Liver (tissue), 9 donors: ENCODE results near the gene CEACAM6. TPM values are rescaled to one million over a fixed set of nuclear protein-coding genes. Genes with fewer than 3 reads are reported as not detected.
"Not testable (repeated sequence)": the region's sequence is repeated elsewhere in the genome, so short reads cannot be mapped to it uniquely, and the experiment has no call there.

Experiments
- DNase-seq: peaks from one replicate; pipeline ENCODE4 v3.0.0-alpha.2; 2017; ENCODE audit warnings: low spot score
- H3K27ac ChIP-seq, 2 donors: one replicate each; pipeline ENCODE4 v1.7.0; 2013; ENCODE audit warnings: inconsistent platforms in 2 of 2, low read length in 2 of 2, control low read depth in 1 of 2, low read depth in 1 of 2, mild to moderate bottlenecking in 1 of 2
- H3K27me3 ChIP-seq, 4 donors: one replicate each; pipeline versions ENCODE4 v1.6.1 to v1.7.0; 2013; ENCODE audit warnings: low read length in 3 of 4, inconsistent platforms in 1 of 4, mild to moderate bottlenecking in 1 of 4, moderate library complexity in 1 of 4; ENCODE audit not compliant: control insufficient read depth in 4 of 4, insufficient read depth in 4 of 4
- H3K36me3 ChIP-seq, 4 donors: one replicate each; pipeline versions ENCODE4 v1.6.1 to v1.7.0; 2013; ENCODE audit warnings: low read length in 3 of 4, mild to moderate bottlenecking in 3 of 4, low read depth in 1 of 4, moderate library complexity in 1 of 4; ENCODE audit not compliant: control insufficient read depth in 4 of 4, insufficient read depth in 3 of 4
- H3K4me1 ChIP-seq, 4 donors: one replicate each; pipeline versions ENCODE4 v1.6.1 to v1.7.0; 2013; ENCODE audit warnings: low read length in 3 of 4, mild to moderate bottlenecking in 3 of 4, moderate library complexity in 1 of 4; ENCODE audit not compliant: control insufficient read depth in 4 of 4, insufficient read depth in 4 of 4
- H3K4me3 ChIP-seq, 3 donors: one replicate each; pipeline versions ENCODE4 v1.6.1 to v1.7.0; 2013; ENCODE audit warnings: low read length in 3 of 3, control low read depth in 1 of 3, low read depth in 1 of 3, mild to moderate bottlenecking in 1 of 3
- H3K9ac ChIP-seq, 2 donors: one replicate each; pipeline ENCODE4 v1.7.0; 2013; ENCODE audit warnings: low read length in 2 of 2, mild to moderate bottlenecking in 2 of 2, moderate library complexity in 2 of 2, control low read depth in 1 of 2, low read depth in 1 of 2
- H3K9me3 ChIP-seq, 4 donors: one replicate each; pipeline versions ENCODE4 v1.6.1 to v1.7.0; 2013; ENCODE audit warnings: low read length in 3 of 4; ENCODE audit not compliant: control insufficient read depth in 4 of 4
- NR2F2 ChIP-seq: IDR thresholded peaks from 2 replicates; pipeline ENCODE4 v1.6.1; 2016; ENCODE audit warnings: antibody characterized with exemption
- RAD21 ChIP-seq, 2 donors: IDR thresholded peaks; 2 replicates each; pipeline ENCODE4 v1.6.1; 2016; ENCODE audit warnings: antibody characterized with exemption in 2 of 2, mild to moderate bottlenecking in 2 of 2
- SP1 ChIP-seq: IDR thresholded peaks from 2 replicates; pipeline ENCODE4 v1.6.1; 2018; ENCODE audit warnings: antibody characterized with exemption, mild to moderate bottlenecking
- WGBS: extraction: QIAGEN DNeasy Blood & Tissue Kit; methylation state at CpG from one replicate; pipeline ENCODE4 v1.1.7; 2013; 5-methylcytosine and 5-hydroxymethylcytosine counted together
- polyA plus RNA-seq, 2 donors: library from polyadenylated mRNA; stranded (reverse) in 1 of 2; unstranded in 1 of 2; fragments of 200-250 nt in 1 of 2; fragments of >200 nt in 1 of 2; fragmentation: Nextera tagmentation in 1 of 2; extraction: Ambion mirVana in 1 of 2; gene quantifications; one replicate each; pipeline versions ENCODE4 v1.2.1 to v1.2.3, GENCODE V29; 2013 to 2015
- total RNA-seq, 2 donors: library from RNA; depleted of rRNA; stranded (reverse); fragments of >200 nt; gene quantifications; one replicate each; pipeline ENCODE4 v1.2.3, GENCODE V29; 2014
- TF ChIP-seq, protein P1 (sequence below): fragments of 150-350 bp; IDR thresholded peaks from 2 replicates; pipeline ENCODE4 v1.5.1; 2017; ENCODE audit warnings: improper control_type of control experiment, low read depth, low read length; ENCODE audit not compliant: missing input control
- TF ChIP-seq, protein P2 (sequence below): IDR thresholded peaks from 2 replicates; pipeline ENCODE4 v1.6.1; 2016; ENCODE audit warnings: antibody characterized with exemption
- donor health status: healthy.
- donor health status: healthy.
- donor health status: healthy.
- donor health status: healthy.
- donor health status: healthy.

Gene CEACAM6
- total and polyA plus RNA-seq, 4 donors, result 0.08 to 2.4 (median 0.28) TPM; not detected in 1

DNA sequence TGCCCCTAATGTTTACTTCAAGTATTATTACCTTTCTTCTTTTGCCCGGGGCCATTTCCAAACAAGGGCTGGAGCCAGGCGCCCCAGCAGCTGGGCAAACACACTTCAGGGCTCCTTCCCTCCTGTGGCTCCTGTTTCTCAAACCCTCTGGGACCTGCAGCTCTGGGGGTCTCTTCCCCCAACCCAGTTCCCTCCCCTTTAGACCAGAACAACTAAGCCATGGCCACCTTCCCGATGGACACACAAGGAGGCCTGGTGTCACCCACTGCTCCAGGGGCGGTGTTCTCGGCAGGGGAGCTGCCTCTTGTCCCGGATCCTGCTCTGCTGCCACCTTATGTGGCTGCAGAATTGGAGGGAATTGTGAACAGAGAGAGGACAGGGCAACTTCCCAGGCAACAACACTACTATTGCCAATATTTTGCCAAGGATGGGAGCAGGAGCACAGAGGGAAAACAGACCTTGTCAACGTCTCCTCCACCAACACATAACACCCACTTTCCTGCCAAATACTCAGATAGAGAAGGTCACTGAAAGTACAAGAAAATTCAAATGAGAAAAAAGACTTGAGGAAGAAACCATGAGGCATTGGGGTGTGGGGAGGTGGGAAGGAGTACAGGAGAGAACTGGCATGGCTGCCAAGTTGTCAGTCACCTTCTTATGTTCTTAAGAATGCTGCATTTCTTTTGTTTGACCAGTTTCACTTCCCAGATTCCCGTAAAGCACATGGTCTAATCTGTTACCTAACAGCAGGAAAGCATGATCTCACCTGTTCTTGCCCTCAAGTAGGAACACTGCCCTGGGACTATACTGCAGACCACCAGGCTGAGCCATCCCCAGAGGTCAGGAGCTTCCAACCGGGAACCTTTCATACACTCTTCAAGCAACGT lies 4.8 kb upstream of the CEACAM6 start:
- not testable (repeated sequence) for DNase-seq, H3K9me3 ChIP-seq, H3K9ac ChIP-seq, H3K36me3 ChIP-seq, H3K4me1 ChIP-seq, H3K27ac ChIP-seq, H3K4me3 ChIP-seq
- peaks cover 0 to 10% (median 1%) of the 10 kb centered on the region in 4 donors for H3K27me3 ChIP-seq
- 45% methylated on average over 8 of the region's 10 CpGs for WGBS

DNA sequence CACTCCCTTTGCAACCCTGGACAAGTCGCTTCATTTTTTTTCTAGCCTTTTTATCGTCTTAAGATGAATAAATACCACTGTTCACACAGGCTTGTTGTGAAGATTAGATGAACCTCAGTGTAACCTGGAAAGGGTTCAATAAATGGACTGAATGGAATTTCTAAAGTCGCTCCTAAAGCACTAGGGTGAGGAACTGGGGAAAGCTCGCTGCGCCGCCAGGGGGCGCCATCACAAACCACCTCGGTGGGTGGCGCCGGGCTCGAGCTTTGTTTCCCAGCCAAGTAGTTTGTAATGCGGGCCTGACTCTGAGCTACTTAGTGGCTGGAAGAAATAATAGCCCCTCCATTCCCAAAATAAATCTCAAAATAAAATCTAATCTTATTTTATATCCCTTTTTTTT lies 2.2 kb upstream of the CEACAM6 start:
- no peaks in the 10 kb centered on the region for H3K4me1 ChIP-seq
- H3K27ac ChIP-seq, result no peak overlapping the region
- H3K4me3 ChIP-seq, result no peak overlapping the region
- DNase-seq, result peak; percentile 70
- TF ChIP-seq, protein P1, sequence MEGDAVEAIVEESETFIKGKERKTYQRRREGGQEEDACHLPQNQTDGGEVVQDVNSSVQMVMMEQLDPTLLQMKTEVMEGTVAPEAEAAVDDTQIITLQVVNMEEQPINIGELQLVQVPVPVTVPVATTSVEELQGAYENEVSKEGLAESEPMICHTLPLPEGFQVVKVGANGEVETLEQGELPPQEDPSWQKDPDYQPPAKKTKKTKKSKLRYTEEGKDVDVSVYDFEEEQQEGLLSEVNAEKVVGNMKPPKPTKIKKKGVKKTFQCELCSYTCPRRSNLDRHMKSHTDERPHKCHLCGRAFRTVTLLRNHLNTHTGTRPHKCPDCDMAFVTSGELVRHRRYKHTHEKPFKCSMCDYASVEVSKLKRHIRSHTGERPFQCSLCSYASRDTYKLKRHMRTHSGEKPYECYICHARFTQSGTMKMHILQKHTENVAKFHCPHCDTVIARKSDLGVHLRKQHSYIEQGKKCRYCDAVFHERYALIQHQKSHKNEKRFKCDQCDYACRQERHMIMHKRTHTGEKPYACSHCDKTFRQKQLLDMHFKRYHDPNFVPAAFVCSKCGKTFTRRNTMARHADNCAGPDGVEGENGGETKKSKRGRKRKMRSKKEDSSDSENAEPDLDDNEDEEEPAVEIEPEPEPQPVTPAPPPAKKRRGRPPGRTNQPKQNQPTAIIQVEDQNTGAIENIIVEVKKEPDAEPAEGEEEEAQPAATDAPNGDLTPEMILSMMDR, result peak; percentile 56
- TF ChIP-seq, protein P2, sequence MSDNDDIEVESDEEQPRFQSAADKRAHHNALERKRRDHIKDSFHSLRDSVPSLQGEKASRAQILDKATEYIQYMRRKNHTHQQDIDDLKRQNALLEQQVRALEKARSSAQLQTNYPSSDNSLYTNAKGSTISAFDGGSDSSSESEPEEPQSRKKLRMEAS, result no peak
- TF ChIP-seq NR2F2, result no peak
- TF ChIP-seq RAD21 (IDR thresholded peaks at IDR 0.05), result peak in 1 of 2 donors; percentile 47
- H3K9me3 ChIP-seq, result no peaks in the 10 kb centered on the region
- no peak overlapping the region for H3K9ac ChIP-seq
- H3K27me3 ChIP-seq, result peaks cover 0 to 6% (median 1%) of the 10 kb centered on the region in 4 donors
- no peaks in the 10 kb centered on the region for H3K36me3 ChIP-seq
- WGBS, result 8% methylated on average over 12 of the region's 12 CpGs

GRCh38 chr19:41753936-41754529 lies 1.3 kb upstream of the CEACAM6 start:
- no peak for TF ChIP-seq NR2F2
- no peak for TF ChIP-seq SP1
- TF ChIP-seq RAD21 (IDR thresholded peaks at IDR 0.05), result peak; percentile 22 to 63
- TF ChIP-seq, protein P1, result peak; percentile 56
- Histone ChIP-seq H3K4me3 (no peak overlapping the region), H3K27ac (no peak overlapping the region), H3K27me3 (peaks cover 0 to 6% (median 1%) of the 10 kb centered on the region in 4 donors), H3K9me3 (no peaks in the 10 kb centered on the region), H3K36me3 (no peaks in the 10 kb centered on the region), H3K9ac (no peak overlapping the region), H3K4me1 (no peaks in the 10 kb centered on the region)
- WGBS, result 9% methylated on average over 4 of the region's 4 CpGs
- peak; percentile 53 for DNase-seq
